ENCODE measurements around the gene TAC1.
"Not testable (repeated sequence)": the region's sequence is repeated elsewhere in the genome, so short reads cannot be mapped to it uniquely, and the experiment has no call there.

Gene TAC1

GRCh38 chr7:97751566-97751965 lies 19.7 kb downstream of the TAC1 start:
- H3K27me3 Mint-ChIP-seq (ENCODE audit: low read depth, poor library complexity), result no peaks in the 10 kb centered on the region

GRCh38 chr7:97752215-97752614 lies 20.3 kb downstream of the TAC1 start:
- H3K9me3 Mint-ChIP-seq, result no peaks in the 10 kb centered on the region
- no peak overlapping the region for H3K4me3 Mint-ChIP-seq
- H3K27ac Mint-ChIP-seq, result no peak overlapping the region
- no peaks in the 10 kb centered on the region for H3K27me3 Mint-ChIP-seq (ENCODE audit: low read depth, poor library complexity)
- TF ChIP-seq CTCF (IDR thresholded peaks at IDR 0.05), result no peak
- no peaks in the 10 kb centered on the region for H3K4me1 Mint-ChIP-seq
- H3K36me3 Mint-ChIP-seq (ENCODE audit: low read depth), result no peaks in the 10 kb centered on the region
- DNase-seq, result no peak

More at GRCh38 chr7:97751566-97751965, 19.7 kb downstream of the TAC1 start:
- Mint-ChIP-seq H3K4me3 (no peak overlapping the region), H3K4me1 (no peaks in the 10 kb centered on the region), H3K9me3 (no peaks in the 10 kb centered on the region), H3K36me3 (ENCODE audit: low read depth) (no peaks in the 10 kb centered on the region), H3K27ac (no peak overlapping the region)
- no peak for DNase-seq
- TF ChIP-seq CTCF (IDR thresholded peaks at IDR 0.05), result no peak

DNA sequence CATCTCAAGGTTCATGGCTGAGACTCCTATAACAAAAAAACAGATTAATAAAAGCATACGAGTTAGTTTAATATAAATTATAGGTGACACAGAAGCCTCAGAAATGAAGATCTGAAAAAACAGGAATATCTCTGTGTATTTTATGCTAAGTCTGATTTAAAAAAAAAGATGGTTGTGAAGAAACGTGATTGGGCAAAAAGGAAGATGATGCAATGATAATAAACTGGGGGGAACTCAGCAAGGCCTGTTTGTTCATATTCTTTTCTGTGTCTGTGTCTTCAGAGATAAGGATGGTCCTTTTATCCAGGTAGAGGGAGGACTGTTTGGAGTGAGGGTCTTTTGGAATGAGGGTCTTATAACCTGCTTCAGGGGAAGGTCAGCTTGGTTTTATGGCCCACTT lies 25.9 kb downstream of the TAC1 start:
- Mint-ChIP-seq H3K36me3 (ENCODE audit: low read depth) (no peaks in the 10 kb centered on the region), H3K4me3 (no peak overlapping the region), H3K4me1 (no peaks in the 10 kb centered on the region), H3K27me3 (ENCODE audit: low read depth, poor library complexity) (peaks cover 3% of the 10 kb centered on the region), H3K27ac (no peak overlapping the region), H3K9me3 (peaks cover 9% of the 10 kb centered on the region)
- no peak for DNase-seq
- no peak for TF ChIP-seq CTCF (IDR thresholded peaks at IDR 0.05)

GRCh38 chr7:97770850-97771249 lies 39.0 kb downstream of the TAC1 start:
- Mint-ChIP-seq H3K4me3 (no peak overlapping the region), H3K36me3 (ENCODE audit: low read depth) (no peaks in the 10 kb centered on the region), H3K27ac (no peak overlapping the region), H3K9me3 (no peaks in the 10 kb centered on the region), H3K4me1 (no peaks in the 10 kb centered on the region), H3K27me3 (ENCODE audit: low read depth, poor library complexity) (peaks cover 3% of the 10 kb centered on the region)
- no peak for DNase-seq
- TF ChIP-seq CTCF (IDR thresholded peaks at IDR 0.05), result no peak

DNA sequence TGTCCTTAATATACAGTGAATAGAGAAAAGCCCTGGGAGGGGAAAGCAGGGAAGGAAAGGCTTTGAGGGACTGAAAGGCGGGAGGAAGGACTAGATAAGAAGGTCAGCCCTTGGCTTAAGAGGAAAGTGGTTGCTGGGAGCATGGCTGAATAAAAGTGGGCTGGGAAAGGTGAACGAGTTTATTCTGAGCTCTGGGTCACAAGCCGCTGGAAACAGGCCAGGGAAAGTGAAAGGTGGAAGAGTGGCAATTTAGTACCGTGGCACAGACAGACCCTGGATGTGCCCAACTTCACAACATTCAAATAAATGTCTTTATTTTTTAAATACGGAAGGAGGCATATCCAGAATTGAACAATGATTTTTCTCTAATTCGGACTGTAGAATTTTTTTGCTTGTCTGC lies 39.7 kb downstream of the TAC1 start:
- DNase-seq, result no peak
- no peak overlapping the region for H3K27ac Mint-ChIP-seq
- no peaks in the 10 kb centered on the region for H3K9me3 Mint-ChIP-seq
- no peak for TF ChIP-seq CTCF (IDR thresholded peaks at IDR 0.05)
- no peaks in the 10 kb centered on the region for H3K4me1 Mint-ChIP-seq
- H3K27me3 Mint-ChIP-seq (ENCODE audit: low read depth, poor library complexity), result peaks cover 3% of the 10 kb centered on the region
- no peaks in the 10 kb centered on the region for H3K36me3 Mint-ChIP-seq (ENCODE audit: low read depth)
- H3K4me3 Mint-ChIP-seq, result no peak overlapping the region

DNA sequence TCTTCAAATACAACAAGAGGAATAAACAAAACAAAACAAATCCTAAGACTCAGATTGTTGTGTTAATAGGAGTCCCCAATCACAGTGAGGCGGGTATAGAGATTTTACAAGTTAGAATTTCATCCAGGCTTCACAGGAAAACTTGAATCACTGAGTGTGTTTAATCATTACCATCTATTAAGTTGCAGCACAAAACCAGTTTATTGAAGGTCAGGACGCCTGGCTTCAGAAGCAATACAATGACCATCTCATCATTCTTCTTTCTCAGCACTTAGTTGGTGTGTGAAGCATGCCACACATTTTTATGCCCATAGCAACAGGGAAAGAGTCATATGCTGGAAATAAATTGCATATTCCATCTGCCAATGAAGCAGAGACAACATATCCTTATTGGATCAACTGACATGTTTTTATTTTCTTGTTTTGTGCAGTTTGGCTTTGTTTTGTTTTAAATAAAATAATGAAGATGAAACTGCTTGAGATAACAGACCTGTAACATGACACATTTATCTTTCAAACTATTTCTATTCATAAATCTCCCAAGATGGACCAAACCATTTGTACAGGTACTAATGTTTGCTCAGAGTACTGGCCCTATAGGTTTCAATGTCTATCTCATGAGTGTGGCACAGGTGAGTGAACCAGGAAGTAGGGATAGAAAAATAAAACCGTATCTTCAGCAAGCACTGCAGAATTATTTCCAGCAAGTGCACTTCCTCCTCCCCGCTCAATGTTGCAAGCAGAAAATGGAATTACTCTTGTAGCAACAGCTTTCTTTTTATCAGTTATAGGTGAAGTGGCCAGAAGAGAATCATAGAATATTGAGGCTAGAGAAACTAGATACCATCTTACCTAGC lies 40.4 kb downstream of the TAC1 start:
- H3K36me3 Mint-ChIP-seq (ENCODE audit: low read depth), result no peaks in the 10 kb centered on the region
- no peak for DNase-seq
- H3K27me3 Mint-ChIP-seq (ENCODE audit: low read depth, poor library complexity), result peaks cover 3% of the 10 kb centered on the region
- H3K4me1 Mint-ChIP-seq, result no peaks in the 10 kb centered on the region
- H3K9me3 Mint-ChIP-seq, result no peaks in the 10 kb centered on the region
- H3K4me3 Mint-ChIP-seq, result no peak overlapping the region
- no peak for TF ChIP-seq CTCF (IDR thresholded peaks at IDR 0.05)
- no peak overlapping the region for H3K27ac Mint-ChIP-seq

- H3K36me3 Mint-ChIP-seq (ENCODE audit: low read depth); H3K27me3 Mint-ChIP-seq (ENCODE audit: low read depth, poor library complexity); H3K4me3 Mint-ChIP-seq; DNase-seq; H3K27ac Mint-ChIP-seq; H3K4me1 Mint-ChIP-seq: not testable (repeated sequence)
- H3K9me3 Mint-ChIP-seq, result peaks cover 55% of the 10 kb centered on the region
Measured at GRCh38 chr7:97786398-97786797, 54.5 kb downstream of the TAC1 start.
